GM19043 (cell line): ENCODE data around the gene CRISPLD2.
"Not testable (repeated sequence)": the region's sequence is repeated elsewhere in the genome, so short reads cannot be mapped to it uniquely, and the experiment has no call there.

Experiments
- ATAC-seq: cut with Tn5 transposase; IDR thresholded peaks from one replicate; pipeline ENCODE4 v1.9.1; 2021; ENCODE audit warnings: low read depth; ENCODE audit not compliant: unreplicated experiment

The CRISPLD2 gene

GRCh38 chr16:84926462-84926861 is 106.7 kb downstream of the CRISPLD2 start:
- ATAC-seq: no peak

GRCh38 chr16:84927621-84928591 is 108.1 kb downstream of the CRISPLD2 start:
- ATAC-seq: no peak

- no peak for ATAC-seq
Observed at GRCh38 chr16:84928679-84929420, 109.1 kb downstream of the CRISPLD2 start.

GRCh38 chr16:84929421-84930297 is 109.9 kb downstream of the CRISPLD2 start:
- no peak for ATAC-seq

- no peak for ATAC-seq
Observed at GRCh38 chr16:84930298-84931106, 110.7 kb downstream of the CRISPLD2 start.

GRCh38 chr16:84931107-84931494 is 111.3 kb downstream of the CRISPLD2 start:
- no peak for ATAC-seq

GRCh38 chr16:84931506-84931905 is 111.7 kb downstream of the CRISPLD2 start:
- ATAC-seq: no peak

GRCh38 chr16:84932681-84933080 is 112.9 kb downstream of the CRISPLD2 start:
- ATAC-seq: no peak

GRCh38 chr16:84933774-84934631 is 114.2 kb downstream of the CRISPLD2 start:
- no peak for ATAC-seq

GRCh38 chr16:84937196-84938005 is 117.6 kb downstream of the CRISPLD2 start:
- ATAC-seq: no peak

GRCh38 chr16:84938616-84939015 is 118.8 kb downstream of the CRISPLD2 start:
- not testable (repeated sequence) for ATAC-seq

- ATAC-seq: no peak
Observed at GRCh38 chr16:84940670-84941551, 121.1 kb downstream of the CRISPLD2 start.

- no peak for ATAC-seq
Observed at GRCh38 chr16:84941921-84942320, 122.1 kb downstream of the CRISPLD2 start.

GRCh38 chr16:84942786-84943185 is 123.0 kb downstream of the CRISPLD2 start:
- no peak for ATAC-seq

GRCh38 chr16:84943620-84944019 is 123.8 kb downstream of the CRISPLD2 start:
- no peak for ATAC-seq

GRCh38 chr16:84947022-84947421 is 127.2 kb downstream of the CRISPLD2 start:
- ATAC-seq: no peak
